GM12878 (cell line): ENCODE measurements around the gene RBMS1.

Experiments used
- BCL11A ChIP-seq: IDR thresholded peaks from 2 replicates; pipeline ENCODE4 v1.6.1; 2011; ENCODE audit warnings: low read depth, low read length
- CEBPB ChIP-seq, 2 experiments: fragments of 150-350 bp in 1 of 2; IDR thresholded peaks; 2 replicates each; pipeline ENCODE4 v1.6.1; 2012 to 2014; ENCODE audit warnings: low read depth in 2 of 2, low read length in 2 of 2, borderline replicate concordance in 1 of 2, inconsistent platforms in 1 of 2
- CTCF ChIP-seq, 3 experiments: IDR thresholded peaks in 2 of 3; conservative IDR thresholded peaks in 1 of 3; 2 replicates each; pipeline ENCODE4 v1.5.1; 2011; ENCODE audit warnings: low read depth in 3 of 3, low read length in 3 of 3, mild to moderate bottlenecking in 3 of 3, control low read depth in 2 of 3, moderate library complexity in 2 of 3, inconsistent platforms in 1 of 3, mixed read lengths in 1 of 3; ENCODE audit not compliant: control insufficient read depth in 2 of 3, insufficient read depth in 1 of 3; ENCODE audit errors: extremely low read depth in 1 of 3
- GABPA ChIP-seq: IDR thresholded peaks from 2 replicates; pipeline ENCODE4 v1.6.1; 2014; ENCODE audit warnings: antibody characterized with exemption, low read depth, mild to moderate bottlenecking, inconsistent platforms
- POLR2A ChIP-seq: IDR thresholded peaks from 2 replicates; pipeline ENCODE4 v1.6.1; 2011; ENCODE audit warnings: low read depth, mild to moderate bottlenecking, low read length
- POLR2AphosphoS5 ChIP-seq: IDR thresholded peaks from 2 replicates; pipeline ENCODE4 v1.6.1; 2011; ENCODE audit warnings: mild to moderate bottlenecking, low read length, inconsistent platforms
- SKIL ChIP-seq: fragments of 450-650 bp; IDR thresholded peaks from 2 replicates; pipeline ENCODE4 v1.6.1; 2017; ENCODE audit warnings: mild to moderate bottlenecking, low read depth, inconsistent platforms; ENCODE audit not compliant: poor library complexity, severe bottlenecking
- SP1 ChIP-seq: IDR thresholded peaks from one replicate; pipeline ENCODE4 v1.6.1; 2011; ENCODE audit warnings: low read depth, low read length
- ZNF274 ChIP-seq: IDR thresholded peaks from one replicate; pipeline ENCODE4 v1.8.0; 2011; ENCODE audit not compliant: insufficient read length, insufficient read depth
- TF ChIP-seq, protein P1 (sequence below): fragments of 450-650 bp; IDR thresholded peaks from 2 replicates; pipeline ENCODE4 v1.6.1; 2018; ENCODE audit warnings: borderline replicate concordance, mild to moderate bottlenecking; ENCODE audit not compliant: partially characterized antibody
- TF ChIP-seq, protein P2 (sequence below): IDR thresholded peaks from 2 replicates; pipeline ENCODE4 v1.6.1; 2012; ENCODE audit warnings: low read depth, low read length, improper control_type of control experiment

DNA sequence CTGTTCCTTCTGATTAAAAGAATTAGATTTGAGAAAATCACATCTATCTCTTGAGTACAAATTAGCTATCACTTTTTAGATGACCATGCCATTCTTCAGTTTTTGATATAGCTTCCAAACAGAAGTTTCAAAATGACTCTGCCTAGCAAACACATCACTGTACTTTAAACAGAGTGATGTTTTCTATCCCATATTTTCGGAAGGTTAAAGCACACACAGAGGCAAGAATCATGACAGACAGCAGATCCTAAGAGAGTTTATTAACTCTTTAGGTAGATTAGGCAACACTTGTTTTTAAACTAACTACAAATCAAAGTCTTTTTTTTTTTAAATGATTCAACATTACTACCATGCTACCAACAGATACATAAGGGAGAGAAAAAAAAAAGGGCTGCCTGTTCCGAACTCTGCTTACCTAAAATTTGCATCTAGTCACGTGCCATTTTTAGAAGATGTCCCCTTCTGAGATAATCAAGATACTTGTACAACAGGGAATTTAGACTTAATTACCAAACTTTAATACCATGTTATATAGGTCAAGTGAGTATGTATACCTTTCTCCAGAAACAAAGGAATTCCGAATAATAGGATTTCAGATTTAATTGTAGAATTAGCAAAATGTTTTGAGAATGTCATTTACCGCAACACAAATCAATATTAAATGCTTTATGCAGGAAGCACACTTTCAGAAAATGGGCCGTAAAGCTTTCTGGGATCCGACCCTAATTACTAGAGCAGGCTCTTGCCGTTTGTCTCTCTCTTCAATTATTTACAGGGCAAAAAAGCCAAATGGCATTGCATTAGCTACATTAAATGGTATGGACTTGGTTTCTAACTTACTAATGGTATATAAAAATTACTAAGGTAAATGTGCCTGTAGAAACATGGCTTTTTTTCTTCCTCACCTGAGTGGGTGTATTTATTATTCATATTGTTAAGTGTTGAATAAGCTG is 2.6 kb downstream of the RBMS1 start:
- TF ChIP-seq ZNF274 (no peak), POLR2A (no peak), CTCF (IDR thresholded peaks at IDR 0.05 in 2 of 3, conservative IDR thresholded peaks at IDR 0.05 in 1 of 3; ENCODE audit: control insufficient read depth in 2 of 3, extremely low read depth in 1 of 3, insufficient read depth in 1 of 3, low read depth in 3 of 3, low read length in 3 of 3) (no peak), SP1 (no peak), GABPA (no peak), CEBPB (IDR thresholded peaks at IDR 0.05; ENCODE audit: borderline replicate concordance in 1 of 2, low read depth in 2 of 2, low read length in 2 of 2) (no peak), BCL11A (no peak), POLR2AphosphoS5 (no peak), SKIL (no peak)
- TF ChIP-seq, protein P1, sequence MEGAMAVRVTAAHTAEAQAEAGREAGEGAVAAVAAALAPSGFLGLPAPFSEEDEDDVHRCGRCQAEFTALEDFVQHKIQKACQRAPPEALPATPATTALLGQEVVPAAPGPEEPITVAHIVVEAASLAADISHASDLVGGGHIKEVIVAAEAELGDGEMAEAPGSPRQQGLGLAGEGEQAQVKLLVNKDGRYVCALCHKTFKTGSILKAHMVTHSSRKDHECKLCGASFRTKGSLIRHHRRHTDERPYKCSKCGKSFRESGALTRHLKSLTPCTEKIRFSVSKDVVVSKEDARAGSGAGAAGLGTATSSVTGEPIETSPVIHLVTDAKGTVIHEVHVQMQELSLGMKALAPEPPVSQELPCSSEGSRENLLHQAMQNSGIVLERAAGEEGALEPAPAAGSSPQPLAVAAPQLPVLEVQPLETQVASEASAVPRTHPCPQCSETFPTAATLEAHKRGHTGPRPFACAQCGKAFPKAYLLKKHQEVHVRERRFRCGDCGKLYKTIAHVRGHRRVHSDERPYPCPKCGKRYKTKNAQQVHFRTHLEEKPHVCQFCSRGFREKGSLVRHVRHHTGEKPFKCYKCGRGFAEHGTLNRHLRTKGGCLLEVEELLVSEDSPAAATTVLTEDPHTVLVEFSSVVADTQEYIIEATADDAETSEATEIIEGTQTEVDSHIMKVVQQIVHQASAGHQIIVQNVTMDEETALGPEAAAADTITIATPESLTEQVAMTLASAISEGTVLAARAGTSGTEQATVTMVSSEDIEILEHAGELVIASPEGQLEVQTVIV, result no peak
- TF ChIP-seq, protein P2, sequence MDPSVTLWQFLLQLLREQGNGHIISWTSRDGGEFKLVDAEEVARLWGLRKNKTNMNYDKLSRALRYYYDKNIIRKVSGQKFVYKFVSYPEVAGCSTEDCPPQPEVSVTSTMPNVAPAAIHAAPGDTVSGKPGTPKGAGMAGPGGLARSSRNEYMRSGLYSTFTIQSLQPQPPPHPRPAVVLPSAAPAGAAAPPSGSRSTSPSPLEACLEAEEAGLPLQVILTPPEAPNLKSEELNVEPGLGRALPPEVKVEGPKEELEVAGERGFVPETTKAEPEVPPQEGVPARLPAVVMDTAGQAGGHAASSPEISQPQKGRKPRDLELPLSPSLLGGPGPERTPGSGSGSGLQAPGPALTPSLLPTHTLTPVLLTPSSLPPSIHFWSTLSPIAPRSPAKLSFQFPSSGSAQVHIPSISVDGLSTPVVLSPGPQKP, result no peak
